GOT3 (cell line): ENCODE results near the gene PSMC5.
"Not testable (repeated sequence)": the region's sequence is repeated elsewhere in the genome, so short reads cannot be mapped to it uniquely, and the experiment has no call there.

Experiments used
- DNase-seq: peaks from one replicate; lab custom pipeline; 2025; ENCODE audit warnings: mixed read lengths; lab: John Stamatoyannopoulos, UW

PSMC5 gene

GRCh38 chr17:63838631-63839171 lies 11.5 kb downstream of the PSMC5 start:
- no peak for DNase-seq

GRCh38 chr17:63840591-63841349 lies 13.5 kb downstream of the PSMC5 start:
- DNase-seq = no peak

GRCh38 chr17:63841350-63842172 lies 14.3 kb downstream of the PSMC5 start:
- no peak for DNase-seq

GRCh38 chr17:63842173-63842539 lies 14.9 kb downstream of the PSMC5 start:
- DNase-seq = no peak

GRCh38 chr17:63842540-63843386 lies 15.5 kb downstream of the PSMC5 start, which contains the start of gene SMARCD2:
Gene SMARCD2 (minus strand): TSS chr17:63842685. CDS start chr17:63842674, 11 bp downstream.
- peak; percentile 96 for DNase-seq

GRCh38 chr17:63843387-63843888 lies 16.2 kb downstream of the PSMC5 start:
- DNase-seq = not testable (repeated sequence)

GRCh38 chr17:63843910-63844677 lies 16.9 kb downstream of the PSMC5 start:
- DNase-seq = no peak

GRCh38 chr17:63845509-63845908 lies 18.3 kb downstream of the PSMC5 start:
- DNase-seq = no peak

- DNase-seq = no peak
Observed at GRCh38 chr17:63847525-63848249, 20.5 kb downstream of the PSMC5 start.

GRCh38 chr17:63848834-63849689 lies 21.8 kb downstream of the PSMC5 start:
- peak; percentile 66 for DNase-seq

GRCh38 chr17:63850401-63850800 lies 23.2 kb downstream of the PSMC5 start:
- DNase-seq = no peak

GRCh38 chr17:63853260-63853659 lies 26.0 kb downstream of the PSMC5 start:
- DNase-seq = no peak

GRCh38 chr17:63854709-63855108 lies 27.5 kb downstream of the PSMC5 start:
- no peak for DNase-seq

- no peak for DNase-seq
Observed at GRCh38 chr17:63855185-63855584, 28.0 kb downstream of the PSMC5 start.

GRCh38 chr17:63856425-63856824 lies 29.2 kb downstream of the PSMC5 start:
- not testable (repeated sequence) for DNase-seq

GRCh38 chr17:63859257-63859656 lies 32.0 kb downstream of the PSMC5 start:
- no peak for DNase-seq

- DNase-seq = not testable (repeated sequence)
Observed at GRCh38 chr17:63866625-63867024, 39.4 kb downstream of the PSMC5 start.

GRCh38 chr17:63869491-63870291 lies 42.5 kb downstream of the PSMC5 start:
- DNase-seq = not testable (repeated sequence)
